Astrocyte of the hippocampus (primary cell): ENCODE data around the gene CENPN.
A peak's percentile ranks its signal among the peaks of the same experiment; 100 is the strongest.

Experiments used
- DNase-seq: peaks from one replicate; pipeline ENCODE4 v3.0.0; 2011; ENCODE audit warnings: low read depth, low spot score

Gene CENPN

DNA sequence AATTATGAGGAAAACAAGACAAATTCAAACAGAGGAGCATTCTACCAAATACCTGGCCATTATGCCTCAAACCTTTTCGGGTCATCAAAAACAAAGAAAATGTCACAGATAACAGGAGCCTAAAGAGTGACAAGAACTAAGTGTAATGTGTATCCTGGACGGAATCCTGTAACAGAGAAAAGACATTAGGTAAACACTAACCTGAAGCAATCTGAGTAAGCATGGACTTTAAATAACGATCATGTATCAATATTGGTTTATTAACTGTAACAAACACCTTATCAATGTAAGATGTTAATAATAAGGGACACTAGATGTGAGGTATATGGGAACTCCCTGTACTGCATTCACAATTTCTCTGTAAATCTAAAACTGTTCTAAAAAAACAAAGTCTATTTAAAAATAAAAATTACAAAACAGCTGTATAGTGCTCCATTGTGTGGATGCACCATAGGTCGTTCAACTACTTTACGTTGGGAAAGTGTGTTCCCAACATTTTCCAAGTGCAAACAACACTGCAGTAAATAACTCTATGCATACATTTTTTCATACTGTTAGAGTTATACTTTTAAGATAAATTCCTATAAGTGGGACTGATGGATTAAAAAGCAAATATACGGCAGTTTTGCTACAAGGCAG is 15.1 kb upstream of the CENPN start:
- no peak for DNase-seq

DNA sequence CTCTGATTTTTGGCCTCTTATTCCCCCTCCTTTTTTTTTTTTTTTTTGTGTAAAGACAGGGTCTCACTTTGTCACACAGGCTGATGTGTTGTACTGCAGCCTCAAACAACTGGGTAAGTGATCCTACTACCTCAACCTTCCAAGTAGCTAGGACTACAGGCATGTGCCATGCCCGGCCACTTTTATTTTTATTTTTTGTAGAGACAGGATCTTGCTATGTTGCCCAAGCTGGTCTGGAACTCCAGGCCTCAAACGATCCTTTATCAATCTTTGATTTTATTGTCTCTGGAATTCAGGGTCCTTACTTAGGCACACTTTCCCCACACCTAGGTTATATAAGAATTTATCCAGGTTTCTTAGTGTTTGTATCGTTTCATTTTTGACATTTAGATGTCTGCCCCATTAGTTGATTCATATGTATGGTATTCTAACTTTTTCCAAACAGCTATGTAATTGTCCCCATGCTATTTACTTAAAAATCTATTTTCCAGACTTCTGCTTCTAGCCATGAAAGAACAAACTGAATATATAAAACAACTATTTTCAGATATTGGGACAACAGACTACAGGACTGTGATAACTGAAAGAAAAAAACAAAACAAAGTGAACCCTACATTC is 14.2 kb upstream of the CENPN start:
- no peak for DNase-seq

DNA sequence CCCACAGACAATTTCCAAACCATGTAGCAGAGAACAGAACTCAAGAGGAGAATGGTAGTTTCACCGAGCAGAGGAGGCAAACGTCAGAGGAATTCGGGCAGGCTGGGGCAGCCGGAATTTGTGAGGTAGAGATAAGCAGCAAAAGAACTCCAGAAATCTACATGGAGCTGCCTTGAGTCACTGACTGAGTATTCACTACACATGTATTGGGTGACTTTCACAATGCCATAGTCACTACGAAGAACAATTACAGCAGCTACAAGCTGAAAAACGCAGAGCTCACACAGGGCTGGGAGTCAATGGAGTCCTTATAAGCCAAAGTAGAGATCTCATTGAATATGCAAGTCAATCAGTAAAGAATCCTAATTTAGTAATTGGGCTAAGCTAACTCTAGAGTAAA is 13.7 kb upstream of the CENPN start:
- DNase-seq, result peak; percentile 95

DNA sequence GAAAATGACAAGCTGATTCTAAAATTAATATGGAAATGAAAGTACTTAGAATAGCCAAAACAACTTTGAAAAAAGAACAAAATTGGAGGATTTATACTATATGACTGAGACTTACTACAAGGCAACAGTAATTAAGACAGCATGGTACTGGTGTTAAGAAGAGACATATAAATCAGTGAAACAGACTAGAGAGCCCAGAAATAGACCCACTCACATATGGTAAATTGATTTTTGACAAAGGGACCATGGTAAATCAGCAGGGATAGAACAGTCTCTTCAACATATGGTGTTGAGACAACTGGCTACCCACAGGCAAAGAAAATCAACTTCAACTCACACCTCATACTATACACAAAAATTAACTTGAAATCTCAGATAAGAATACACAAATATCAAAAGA is 13.2 kb upstream of the CENPN start:
- no peak for DNase-seq

DNA sequence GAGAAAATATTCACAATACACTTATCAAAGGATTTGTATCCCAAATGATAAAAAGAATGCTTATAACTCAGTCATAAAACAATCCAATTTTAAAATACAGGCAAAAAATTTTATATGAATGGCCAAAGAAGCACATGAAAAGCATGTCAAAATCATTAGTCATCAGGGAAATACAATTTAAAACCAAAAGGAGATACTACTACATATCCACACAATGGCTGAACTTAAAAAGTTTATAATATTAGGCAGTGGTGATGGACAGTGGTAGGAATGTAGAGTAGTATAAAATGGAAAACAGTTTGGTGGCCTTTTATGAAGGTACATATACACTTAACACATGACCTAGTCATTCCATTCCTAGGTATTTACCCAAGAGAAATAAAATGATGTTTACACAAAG is 12.6 kb upstream of the CENPN start:
- no peak for DNase-seq

DNA sequence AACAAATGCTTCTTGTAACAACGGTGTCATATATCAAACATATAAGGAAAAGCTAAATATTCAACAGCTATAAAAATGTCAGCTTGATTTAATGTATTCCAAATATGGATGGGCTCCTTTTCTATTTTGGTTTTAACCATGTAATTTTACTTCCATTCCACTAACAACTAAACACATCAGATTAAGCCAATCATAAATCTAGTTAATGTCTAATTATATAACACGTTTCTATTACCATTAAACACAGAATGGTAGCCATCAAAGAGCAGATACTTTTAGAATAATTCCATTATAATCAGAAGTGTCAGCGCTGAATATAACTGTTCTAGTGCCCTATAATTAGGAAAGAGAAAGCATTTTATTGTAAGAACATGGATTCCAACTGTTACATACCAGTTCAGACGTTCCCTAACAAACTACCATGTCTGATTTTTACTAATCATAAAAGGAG is 10.3 kb upstream of the CENPN start:
- no peak for DNase-seq

DNA sequence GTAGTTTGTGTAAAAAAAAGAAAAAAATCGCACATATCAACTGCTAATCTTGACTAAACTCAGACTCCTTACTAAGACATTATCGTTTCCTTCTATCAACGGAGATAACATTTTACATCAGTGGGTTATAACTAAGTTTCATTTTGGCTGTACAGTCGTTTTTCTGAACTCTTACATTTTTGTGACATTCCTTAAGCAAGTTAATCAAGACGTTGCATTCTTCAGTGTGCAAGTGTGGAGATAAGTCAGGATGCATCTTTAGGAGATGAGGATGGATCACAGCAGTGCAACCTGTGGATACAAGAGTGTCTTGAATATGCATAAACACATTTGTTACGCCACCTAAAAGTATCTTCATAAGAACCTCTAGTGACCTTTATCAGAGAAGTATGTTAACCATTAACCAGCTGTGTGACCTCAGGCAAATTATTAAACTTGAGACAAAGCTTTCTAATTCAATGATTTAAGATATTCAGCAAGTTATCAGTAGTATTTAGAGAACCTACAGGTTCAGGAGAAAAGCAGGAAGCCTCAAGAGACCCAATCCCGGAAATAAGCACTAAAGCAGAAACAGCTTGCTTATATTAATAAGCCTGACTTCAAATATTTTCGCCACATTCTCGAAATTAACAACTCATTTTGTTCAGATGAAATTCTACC is 9.7 kb upstream of the CENPN start:
- no peak for DNase-seq

DNA sequence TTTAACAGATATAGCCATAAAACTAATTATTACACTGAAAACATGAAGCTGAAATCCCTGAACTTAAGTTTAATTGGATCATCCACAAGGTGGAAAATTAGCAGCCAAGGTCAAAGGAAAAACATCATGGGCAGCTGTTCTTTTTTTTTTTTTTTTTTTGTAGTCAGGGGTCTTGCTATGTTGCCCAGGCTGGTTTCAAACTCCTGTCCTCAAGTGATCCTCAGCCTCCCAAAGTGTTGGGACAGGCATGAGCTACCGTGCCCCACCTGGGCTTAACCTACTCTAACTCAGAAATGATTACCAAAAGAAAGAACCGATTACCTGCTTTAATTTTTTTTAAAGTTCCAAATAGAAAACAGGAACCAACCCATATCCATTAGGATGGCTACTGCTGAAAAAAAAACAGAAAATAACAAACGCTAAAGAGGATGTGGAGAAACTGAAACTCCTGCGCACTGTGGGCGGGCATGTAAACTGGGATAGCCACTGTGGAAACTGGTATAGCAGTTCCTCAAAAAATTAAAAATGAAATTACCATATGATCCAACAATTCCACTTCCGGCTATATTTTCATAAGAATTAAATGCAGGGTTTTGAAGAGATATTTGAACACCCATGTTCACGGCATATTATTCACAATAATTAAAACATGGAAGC is 8.9 kb upstream of the CENPN start:
- no peak for DNase-seq

DNA sequence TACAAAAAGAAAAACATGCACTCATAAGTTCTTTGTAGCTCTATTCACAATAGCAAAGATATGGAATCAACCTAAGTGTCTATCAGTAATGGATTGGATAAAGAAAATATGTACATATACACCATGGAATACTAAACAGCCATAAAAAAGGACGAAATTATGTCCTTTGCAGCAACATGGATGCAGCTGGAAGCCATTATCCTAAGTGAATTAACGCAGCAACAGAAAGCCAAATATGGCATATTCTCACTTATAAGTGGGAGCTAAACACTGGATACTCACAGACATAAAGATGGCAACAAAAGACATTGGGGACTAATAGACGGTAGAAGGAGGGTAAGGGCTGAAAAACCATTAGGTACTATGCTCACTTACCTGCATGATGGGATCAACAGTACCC is 6.1 kb upstream of the CENPN start:
- no peak for DNase-seq

DNA sequence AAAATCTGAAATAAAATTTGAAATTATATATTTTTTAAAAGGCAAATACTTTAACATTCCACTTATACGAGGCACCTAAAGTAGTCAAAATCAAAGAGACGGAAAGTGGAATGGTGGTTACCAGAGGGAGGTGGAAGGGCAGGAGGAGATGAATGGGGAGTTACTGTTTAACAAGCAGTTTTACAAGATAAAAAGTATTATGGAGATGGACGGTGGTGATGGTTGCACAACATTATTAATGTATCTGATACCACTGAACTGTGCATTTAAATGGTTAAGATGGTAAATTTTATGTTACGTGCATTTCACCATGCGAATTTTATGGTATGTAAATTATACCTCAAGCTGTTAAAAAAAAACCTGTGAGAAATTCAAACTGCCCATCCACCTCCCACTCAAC is 5.7 kb upstream of the CENPN start:
- DNase-seq, result no peak

DNA sequence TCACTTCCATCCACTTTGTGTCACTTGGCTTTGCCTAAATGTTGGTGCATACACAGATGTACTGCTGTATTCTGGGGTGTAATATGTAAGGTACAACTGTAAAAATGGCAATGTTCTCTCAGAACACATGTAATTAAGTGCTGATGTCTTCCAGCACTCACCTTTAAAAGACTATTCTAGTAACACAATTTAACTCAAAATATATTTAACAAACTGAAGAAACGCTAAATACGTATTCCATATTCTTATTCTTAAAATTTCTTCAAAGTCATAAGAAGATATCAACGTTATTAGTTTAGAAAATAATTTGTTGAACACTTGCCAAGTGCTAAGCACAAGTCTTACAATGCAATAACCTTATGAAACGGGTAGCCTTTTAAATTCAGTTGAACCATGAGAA is 4.0 kb upstream of the CENPN start:
- DNase-seq, result no peak

DNA sequence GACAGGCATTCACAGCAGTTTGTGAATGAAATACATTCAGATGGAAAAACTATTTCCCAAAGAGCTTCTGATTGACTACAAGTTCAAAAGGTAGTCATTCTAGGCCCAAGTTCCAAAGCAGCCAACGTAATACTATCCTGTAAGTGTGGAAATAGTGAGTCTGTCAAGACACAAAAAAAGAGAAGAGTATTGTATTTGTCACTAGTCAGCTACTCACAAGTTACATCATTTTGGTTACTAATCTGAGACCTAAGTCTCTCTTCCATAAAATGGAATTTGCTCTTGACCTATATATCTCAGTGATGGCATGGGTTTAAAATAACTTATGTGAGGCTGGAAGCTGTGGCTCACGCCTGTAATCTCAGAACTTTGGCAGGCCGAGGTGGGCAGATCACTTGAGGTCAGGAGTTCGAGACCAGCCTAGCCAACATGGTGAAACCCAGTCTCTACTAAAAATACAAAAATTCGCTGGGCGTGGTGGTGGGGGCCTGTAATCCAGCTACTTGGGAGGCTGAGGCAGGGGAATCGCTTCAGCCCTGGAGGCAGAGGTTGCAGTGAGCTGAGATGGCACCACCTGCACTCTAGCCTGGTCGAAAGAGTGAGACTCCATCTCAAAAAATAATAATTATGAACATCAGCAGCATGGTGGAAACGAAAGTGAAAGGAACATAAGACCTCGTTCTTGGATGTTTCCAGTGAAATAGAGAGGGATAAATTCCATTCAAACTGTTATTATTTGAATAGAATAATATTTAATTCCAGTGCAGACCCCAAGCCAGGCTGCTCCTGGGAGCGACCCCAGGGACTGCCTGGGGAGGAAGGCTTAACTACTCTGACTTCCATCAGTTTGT is 3.2 kb upstream of the CENPN start:
- no peak for DNase-seq

DNA sequence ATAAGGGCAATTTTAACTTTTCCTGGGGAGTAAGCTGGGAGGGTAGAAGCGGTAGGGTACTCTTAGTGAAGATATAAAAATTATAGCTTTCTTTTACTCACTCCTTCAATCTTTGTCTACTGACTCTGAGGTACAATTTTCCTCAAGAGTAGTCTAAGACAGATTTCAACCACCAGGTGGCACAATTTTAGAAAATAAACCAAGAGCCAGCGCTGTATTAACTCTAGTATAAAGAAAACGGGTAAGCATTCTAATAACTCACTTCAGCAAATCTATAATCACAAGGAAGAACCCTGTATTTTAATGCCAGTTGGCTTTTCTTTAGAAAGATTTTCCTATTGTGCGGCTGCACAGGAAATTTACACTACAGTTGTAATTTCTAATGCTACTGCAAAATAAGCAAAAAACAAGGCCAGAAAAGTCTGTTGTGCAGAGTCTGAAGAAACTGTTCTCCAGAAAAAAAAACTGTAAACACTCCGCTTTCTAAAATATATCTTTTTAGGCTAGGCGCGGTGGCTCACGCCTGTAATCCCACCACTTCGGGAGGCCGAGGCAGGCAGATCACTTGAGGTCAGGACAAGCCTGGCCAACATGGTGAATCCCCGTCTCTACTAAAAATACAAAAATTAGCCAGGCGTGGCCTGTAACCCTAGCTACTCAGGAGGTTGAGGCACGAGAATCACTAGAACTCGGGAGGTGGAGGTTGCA is 2.2 kb upstream of the CENPN start:
- DNase-seq, result peak; percentile 74

DNA sequence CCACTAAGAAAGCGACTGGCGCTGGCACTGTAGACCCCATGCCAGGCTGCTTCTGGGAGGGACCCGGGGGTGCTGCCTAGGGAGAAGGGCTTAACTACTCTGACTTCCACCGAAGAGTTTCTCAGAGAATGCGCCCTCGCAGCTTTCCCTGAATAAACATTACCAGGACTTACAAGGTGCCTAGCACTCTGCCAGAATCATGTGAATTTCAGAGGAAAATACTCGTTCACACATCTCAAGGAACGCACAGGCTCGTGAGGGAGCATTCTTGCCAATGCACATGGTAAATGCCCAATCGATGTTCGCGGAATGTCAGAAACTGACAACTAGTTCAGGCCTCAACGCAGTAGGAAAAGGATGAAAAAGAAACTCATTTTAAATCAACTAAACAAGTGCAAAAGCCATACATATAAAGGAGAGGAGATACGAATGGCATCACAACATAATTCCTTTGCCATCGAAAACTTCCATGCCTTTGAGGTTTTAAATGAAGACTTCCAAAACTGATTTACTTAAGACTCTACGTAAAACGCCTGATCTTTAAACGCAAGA is 1.3 kb upstream of the CENPN start:
- peak; percentile 27 for DNase-seq

DNA sequence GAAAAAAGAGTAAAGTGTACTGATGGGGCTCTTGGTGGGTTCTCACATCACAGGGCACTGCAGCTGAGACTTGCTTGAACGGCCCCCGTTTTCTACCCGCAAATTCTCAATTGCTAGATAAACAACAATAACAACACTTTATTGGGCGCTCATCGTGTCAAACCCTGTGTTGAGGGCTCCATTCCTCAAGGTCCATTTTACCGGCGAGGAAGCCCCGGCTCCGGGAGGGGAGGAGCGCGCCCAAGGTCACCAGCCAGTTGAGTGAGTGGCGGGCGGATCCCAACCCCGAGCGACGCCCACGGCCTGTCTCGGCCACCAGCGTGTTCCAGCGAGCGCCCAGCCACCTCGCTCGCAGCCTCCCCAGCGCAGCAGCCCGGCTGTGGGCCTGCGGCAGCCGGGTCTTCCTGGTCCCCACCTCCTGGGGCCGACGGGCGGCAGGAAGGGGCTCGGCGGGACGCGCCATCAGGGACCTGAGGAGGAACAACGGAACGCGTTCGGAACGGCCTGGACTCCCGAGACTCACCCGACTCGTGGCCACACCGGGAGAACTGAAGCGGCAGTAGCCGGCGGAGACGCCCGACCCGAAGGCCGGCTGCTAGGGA is 702 bp upstream of the CENPN start:
- DNase-seq, result no peak

DNA sequence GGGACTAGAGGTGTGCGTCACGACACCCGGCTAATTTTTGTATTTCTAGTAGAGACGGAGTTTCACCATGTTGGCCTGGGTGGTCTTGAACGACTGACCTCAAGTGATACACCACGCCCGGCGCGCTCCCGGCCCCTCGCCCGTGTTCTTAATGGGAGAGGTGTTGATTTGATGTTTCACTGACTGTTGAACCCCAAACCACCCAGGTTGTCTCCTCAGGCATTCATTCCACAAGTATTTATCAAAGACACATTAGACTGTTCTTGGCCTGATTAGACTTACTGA is 1.4 kb downstream of the CENPN start:
- no peak for DNase-seq

DNA sequence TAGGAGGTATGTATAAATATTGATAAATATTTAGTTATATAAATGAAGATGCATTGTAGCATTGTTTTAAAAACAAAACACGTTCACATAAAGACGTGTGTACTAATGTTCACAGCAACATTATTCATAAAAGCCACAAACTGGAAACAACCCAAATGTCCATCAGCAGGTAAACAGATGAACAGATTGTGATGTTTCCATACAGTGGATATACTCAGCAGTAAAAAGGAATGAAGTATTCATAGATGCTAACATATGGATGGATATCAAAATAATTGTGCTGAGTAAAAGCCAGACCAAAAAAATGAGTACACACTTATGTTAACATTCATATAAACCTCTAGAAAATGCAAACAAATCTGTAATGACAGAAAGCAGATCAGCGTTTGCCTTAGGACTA is 6.0 kb downstream of the CENPN start:
- no peak for DNase-seq

DNA sequence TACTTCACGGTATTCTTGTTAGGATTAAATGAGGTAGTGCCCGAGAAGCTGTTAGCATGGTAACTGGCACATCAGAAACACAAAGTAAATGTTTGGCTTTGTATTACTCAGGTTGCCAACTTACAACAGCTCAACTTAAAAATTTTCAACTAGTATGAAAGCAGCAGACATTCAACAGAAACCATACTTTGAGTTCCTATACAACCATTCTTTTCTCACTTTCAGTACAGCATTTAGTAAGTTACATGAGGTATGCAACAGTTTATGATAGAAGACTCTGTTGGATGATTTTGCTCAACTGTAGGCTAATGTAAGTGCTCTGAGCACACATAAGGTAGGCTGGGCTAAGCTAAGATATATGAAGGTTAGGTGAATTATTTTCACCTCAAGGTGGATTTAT is 7.7 kb downstream of the CENPN start:
- DNase-seq, result no peak

DNA sequence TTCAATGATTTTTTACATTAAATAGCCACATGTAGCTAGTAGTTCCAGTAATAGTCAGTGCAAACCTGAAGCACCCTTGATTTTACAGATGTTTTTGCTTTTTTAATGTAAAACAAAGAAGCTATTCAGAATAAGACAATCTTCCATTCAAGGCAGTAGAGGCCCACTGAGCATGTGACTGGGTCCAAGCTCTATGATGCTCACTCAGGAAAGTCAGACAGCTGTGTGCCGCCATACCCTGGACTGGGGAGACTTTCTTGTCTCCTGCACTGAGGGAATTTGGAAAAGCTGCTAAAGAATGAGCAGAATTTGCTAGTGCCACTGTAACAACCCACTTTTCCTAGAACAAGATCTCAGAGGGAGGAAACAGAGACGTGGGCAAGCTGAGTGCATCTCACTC is 11.5 kb downstream of the CENPN start:
- no peak for DNase-seq

DNA sequence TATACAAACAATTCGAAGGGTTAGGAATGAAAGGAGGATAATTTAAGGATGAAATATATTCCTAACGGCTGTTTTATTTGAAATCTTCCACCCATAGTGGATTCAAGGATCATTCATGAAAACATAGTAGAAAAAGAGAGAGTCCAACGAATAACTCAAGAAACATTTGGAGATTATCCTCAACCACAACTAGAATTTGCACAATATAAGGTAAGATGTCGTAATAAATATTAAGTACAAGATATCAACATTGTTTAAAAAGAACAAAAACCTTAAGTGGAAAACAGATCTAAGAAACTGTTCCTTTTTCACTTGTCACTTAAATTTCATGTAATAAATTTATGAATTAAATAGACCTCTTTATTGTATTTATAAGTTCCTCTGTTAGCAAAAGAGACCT is 19.4 kb downstream of the CENPN start:
- DNase-seq, result no peak
